NK-92 (cell line): Measurements from ENCODE around the gene IFNG-AS1.

Source experiments
- DNase-seq: peaks from one replicate; lab custom pipeline; 2025; ENCODE audit not compliant: unreplicated experiment; lab: John Stamatoyannopoulos, UW

IFNG-AS1 gene

DNA sequence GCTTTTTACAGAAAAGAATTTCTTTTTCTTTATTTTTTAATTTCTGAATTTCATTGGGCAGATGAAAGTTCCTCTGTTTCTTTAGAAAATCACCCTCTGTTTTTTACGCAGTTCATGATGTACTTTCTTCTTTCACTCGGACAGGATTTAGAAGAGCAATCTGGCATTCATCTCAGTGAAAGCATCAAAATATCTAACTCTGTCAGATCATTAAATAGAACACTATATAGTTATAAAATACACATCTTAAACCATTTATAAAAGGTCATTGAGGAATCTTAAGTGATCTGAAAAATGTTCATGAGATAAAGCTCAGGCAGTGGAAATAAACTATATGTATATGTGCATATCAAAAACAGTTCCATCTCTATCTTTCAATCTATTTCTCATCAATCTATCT lies 3.9 kb downstream of the IFNG-AS1 start:
- DNase-seq, result no peak

DNA sequence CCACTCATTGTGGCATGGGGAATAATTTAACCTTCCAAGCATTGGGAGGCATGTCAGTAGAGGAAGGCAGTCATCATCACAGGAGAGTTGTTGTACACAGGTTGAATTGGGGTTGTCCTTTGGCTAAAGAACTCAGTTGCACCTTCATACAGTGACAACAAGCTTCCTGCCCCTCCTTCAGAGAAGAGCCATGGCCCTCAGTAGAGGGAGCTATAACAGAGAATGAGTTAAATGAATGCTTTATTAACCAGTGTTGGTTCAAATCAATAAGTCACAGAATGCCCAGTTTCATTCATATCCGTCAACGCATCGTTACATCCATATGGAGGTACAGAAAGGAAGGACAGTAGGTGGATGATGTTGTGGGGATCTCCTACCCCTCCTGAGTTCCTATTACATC lies 4.8 kb downstream of the IFNG-AS1 start:
- DNase-seq, result no peak

DNA sequence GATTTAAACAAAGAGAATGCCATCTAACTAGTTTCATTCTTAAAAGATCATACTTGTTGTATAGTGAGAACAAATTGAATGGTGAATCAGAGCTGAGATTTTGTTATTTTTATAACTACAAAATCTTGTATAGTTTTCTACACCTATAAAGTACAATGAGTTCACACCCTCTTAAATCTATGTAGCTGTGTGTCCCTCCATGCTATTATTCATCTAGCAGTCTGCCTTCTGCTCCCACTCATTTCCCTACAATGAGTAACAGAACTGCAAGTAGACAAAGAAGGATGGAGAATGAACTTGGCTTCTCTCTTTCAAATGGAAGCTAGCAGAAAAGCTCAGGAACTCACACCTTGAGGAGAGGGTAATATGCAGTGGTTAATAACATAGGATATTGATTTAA lies 7.1 kb downstream of the IFNG-AS1 start:
- DNase-seq, result no peak

DNA sequence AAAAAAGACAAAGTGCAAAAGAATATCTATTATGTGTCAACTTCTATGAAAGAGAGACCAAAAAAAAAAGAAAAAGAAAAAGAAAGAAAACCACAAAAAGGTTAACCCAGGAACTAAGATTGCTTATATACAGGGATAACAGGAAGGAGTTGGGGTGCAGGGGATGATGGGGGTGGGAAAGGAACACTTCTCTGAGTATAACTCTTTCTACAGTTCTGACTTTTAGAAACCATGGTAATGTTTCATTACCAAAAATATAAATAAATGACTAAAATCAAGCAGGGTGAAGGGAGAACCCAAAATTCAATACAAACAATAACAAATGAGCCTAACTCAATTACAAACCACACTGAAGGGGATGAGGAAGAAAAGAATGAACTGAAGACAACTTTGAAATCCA lies 9.1 kb downstream of the IFNG-AS1 start:
- DNase-seq, result no peak

DNA sequence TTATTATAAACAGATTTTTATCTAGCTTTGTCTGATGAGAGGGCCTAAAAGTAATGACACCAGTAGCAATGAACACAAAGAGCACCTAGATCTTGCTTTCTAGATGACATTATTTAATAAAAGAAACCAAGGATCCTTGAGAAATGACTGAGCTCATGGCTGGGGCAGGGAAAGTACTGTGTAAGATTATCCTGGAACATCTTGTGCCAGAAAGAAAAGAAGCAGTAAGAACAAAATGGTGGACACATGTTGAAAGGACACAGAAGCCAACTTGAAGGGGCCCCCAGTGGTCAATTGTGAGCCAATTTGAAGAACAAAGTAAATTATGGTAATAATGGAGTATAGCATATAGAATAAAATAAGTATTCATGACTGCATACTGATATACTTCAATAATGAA lies 10.0 kb downstream of the IFNG-AS1 start:
- DNase-seq, result no peak

DNA sequence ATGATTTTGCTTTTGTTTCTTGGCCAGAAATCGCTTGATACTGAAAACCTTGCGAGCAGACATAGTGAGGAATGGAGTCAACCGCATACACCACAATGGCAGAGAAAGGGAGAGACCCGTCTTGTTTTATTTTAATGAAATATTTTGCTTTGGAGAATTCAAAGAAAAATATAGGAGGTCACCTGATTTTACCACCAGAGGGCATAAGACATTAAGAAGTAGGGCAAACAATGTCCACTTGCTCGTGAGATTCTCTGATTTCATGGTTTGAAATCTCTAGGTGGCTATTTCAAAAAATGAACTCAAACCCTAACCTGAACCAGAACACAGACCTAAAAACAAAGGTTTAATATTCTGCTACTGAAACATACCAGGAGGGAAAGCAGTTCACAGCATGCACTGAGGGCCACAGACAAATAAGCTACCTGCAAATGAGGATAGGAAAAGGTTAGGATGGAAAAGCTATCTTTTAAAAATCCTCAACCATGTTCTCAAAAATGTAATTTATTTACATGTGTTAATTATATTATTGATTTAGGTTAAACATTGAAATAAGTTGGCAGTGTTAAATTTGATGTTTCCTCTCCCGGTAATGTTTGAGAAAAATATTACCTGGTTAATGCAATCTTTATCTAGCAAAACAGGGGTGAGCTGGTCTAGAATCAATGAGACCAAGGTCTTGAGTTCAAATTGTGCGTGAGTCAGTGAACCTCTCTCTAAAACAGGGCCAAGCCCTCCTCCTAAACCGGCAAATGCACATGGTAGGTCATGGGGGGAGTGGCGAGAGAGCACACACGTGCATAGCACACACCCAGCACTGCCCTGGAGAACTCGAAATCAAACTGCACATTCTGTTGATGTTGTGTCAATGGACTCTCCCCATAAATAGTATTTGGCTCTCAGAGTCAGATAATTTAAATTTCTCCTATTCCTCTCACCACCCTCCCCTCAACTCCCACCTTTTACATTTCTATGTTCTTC lies 12.5 kb downstream of the IFNG-AS1 start:
- DNase-seq, result no peak

DNA sequence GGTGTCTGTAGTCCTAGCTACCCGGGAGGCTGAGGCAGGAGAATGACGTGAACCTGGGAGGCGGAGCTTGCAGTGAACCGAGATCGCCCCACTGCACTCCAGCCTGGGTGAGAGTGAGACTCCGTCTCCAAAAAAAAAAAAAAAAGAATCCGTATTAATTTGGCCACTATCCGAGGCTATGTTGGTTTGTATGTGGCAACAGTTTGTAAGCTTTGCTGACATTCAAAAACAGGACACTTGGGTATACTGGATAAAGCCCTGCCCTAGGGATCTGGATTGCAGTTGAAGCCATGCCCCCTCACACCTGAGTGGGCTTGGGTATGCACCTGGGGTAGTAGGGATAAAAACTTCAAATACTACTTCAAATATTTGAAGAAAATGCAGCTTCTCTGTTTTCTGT lies 14.5 kb downstream of the IFNG-AS1 start:
- DNase-seq, result no peak

DNA sequence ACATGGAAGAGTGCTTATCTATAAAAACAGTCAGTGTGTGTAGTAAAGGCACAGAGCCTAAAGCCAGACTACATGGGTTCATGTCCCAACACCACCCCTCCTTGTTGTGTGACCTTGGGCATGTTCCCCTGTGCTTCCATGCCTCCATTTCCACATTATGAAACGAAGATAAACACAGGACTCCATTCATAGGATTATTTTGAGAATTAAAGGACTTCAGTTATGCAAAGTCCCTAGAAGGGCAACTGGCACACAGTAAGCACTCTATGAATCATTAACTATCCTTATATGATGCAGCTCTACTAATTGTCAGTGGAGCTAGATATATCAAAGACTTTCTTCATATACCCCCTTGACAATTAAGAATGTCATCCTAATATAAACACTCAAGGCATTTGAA lies 17.8 kb downstream of the IFNG-AS1 start:
- no peak for DNase-seq

DNA sequence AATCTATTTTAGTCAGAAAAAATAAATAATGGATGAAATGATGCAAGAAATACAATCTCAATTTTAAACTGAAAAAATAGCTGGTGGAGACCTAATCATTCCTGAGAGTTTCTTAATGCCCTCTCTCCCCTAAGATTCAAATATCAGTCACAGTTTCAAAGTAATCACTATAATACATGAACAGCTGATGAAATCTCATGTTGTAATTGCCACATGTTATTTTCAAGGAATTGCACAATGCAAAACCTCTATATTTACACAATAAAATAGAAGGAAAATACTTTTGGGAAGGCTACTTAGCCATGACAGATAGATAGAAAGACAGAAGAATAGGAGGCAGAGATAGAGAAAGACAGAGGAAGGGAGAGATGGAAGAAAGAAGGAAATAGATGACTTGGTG lies 18.2 kb downstream of the IFNG-AS1 start:
- no peak for DNase-seq

DNA sequence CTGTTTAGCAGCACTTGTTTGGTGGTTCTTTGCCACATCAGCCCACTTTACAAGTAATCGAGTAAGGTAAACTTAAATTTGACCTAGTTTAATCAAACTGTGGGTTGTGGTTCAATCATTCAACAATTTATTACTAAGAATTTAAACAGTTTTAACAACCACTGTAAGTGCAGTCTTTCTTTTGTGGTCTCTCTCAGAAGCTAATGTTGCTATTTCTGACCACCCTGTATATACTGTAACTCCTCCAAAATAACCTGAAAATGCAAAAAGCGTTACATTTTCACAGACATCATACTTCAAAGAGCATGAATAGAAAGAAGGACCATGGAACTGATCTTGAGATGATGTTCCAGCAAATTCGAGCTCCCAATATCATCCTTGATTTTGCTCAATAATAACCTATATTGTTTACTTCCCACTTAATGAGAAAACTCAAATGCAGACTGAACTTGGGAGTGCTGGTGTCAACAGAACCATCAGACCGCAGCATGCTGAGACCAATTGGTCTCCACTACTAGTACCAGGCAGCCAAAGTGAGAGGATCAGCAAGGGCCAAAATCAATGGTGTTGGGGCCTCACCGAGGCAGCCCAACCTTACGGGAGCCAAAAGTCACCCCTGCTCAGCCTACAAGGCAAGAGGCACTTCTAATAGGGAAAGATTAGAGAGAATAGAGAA lies 22.1 kb downstream of the IFNG-AS1 start:
- no peak for DNase-seq

DNA sequence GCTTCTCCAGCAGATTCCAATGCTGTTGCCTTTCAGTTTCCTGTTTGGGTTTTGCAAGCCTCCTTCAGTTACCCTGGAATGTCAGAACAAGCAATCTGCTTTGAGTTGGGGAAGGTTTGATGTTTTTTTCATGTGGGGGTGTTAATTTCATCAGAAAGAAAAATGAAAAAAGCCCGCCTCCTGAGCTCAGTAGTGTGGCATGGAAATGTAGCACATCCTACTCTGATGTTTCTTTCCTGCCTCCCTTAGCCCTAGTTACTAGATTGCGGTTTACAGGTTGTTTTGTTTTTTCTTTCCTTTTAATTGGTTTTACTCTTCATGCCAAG lies 22.6 kb downstream of the IFNG-AS1 start:
- DNase-seq, result no peak

DNA sequence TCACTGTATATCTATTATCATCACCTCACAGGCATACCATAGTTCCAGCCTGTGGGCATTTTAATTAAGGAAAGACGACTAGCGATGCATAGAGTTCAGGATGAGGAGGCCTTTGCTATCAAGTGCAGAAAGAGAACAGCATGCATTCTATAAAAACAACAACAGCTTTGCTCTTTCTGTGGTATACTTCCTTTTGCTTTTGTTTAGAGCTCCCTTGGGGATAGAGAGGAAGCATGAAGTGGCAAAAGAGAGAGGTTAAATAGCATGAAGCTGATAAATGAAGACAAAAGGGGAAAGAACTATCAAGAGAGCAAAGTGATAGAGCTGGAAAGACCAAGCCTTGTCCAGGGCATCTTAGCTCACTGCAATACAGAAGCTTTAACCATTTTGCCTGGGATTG lies 23.5 kb downstream of the IFNG-AS1 start:
- DNase-seq, result no peak

DNA sequence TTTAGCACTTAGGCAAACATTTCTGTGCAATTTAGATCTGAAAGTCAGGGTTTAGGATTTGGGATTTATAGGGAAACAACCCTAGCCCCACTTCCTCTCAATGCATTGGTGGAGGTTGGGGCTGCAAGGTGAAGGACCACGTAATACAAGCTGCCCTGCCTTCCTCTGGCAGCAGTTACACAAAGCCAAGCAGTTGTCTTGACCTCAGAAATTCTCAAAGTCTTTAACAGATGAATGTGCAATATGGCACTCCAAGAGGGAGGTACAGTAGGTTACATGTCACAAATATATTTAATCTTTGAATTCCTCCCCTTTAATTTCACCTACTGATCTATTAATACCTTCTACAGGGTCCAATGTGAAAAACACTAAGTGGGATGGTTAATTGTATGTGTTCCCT lies 23.9 kb downstream of the IFNG-AS1 start:
- no peak for DNase-seq

DNA sequence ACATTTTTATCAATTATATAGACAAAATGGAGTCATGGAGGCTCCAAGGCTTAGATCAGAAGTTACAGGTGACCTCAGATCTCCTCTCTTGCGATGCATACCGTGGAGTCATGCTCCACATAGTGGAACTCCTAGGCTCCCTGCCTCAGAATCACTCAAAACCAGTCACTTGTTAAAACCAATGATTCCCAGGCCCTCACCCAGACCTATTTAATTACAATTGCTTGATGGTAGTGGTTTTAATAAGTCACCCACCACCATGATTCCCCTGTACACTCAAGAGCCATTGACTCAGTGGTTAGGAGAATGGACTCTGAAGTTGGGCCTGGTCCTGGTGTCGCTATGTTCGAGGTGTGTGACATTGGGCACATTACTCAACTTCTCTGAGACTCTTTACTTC lies 26.9 kb downstream of the IFNG-AS1 start:
- DNase-seq, result no peak

DNA sequence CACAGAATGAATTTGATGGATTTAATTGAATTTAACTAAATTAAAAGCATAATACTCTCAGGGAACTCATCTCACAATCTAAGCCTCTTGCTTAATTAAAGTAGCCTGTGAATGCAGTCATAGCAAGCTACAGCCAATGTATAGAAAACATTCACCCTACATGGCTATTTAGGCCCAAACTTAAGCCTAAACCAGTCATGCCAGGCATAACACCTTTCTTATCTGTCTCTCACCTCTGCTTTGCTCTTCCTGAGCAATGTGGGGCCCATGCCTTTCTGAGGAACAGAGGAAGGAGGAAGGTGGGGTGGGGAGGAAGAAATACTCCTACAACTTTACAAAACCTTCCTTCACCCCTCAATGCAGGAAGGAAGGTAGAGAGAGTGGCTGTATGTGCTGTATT lies 29.1 kb downstream of the IFNG-AS1 start:
- DNase-seq, result no peak

DNA sequence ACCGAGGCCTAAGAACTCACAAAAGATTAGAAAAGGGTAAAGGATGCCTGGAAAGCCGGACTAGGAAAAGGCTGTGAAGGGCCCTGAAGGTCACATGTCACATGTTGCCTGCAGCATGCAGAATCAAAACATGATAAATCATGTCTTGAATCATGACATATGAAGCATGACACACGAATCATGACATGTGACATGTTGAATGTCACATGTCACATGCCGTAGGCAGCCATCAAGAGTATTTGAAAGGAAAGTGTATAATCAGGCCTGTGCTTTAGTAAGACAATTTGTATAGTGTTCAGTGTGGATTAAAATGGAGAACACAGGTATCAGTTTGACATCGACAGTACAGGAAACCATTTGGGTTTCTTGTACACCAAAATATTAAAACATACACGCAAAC lies 30.8 kb downstream of the IFNG-AS1 start:
- no peak for DNase-seq

DNA sequence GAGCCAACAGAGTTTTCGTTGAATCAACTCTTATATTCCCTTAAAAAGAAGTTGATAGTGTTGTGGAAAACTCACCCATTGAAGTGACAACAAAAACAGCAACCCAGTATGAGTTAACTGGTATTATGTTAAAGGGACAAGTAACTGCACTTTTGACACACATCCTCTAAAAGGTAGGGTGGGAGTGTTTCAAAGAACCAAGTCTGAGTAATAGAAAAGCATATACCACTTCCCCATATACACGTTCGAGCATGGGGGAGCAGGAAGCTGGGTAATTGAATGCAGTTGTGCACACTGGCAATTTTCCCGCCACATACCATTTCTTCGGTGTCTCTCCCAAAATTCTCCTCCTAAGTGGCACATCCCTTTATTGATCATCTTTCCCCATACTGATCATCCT lies 31.5 kb downstream of the IFNG-AS1 start:
- no peak for DNase-seq

DNA sequence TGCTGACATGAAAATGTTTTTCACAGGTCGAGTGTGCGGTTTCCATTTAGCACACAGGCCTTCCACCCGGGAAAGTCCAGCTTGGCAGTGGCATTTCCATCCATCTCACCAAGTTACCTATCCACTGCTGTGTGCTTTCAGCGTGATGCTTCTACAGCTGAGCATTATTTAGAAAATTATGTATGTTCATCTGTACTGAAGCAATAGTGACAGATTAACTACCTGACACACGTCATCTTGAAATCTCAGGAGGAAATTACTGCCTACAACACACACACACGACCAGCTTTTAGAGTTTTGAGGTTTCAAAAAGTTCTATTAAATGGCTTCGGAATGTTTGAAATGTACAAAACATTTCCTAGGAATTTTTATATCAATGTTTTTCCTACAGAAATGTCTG lies 39.4 kb downstream of the IFNG-AS1 start:
- DNase-seq, result no peak

DNA sequence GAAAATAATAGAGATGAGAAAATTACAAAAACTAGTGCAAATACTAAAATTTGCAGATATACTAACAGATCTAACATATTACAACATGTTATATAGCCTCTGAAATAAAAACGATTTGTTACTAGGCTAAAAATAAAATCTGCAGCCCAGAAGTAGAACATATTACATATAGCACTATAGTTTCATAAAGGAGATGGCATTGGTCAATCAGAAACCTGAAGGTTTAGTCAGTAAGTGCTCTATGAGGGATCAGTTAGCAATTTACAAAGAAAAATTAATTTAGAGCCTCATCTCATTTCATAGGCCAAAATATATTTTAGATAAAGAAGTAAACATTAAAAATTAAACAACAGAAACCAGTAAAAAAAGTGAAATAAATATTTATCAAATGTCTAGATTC lies 41.0 kb downstream of the IFNG-AS1 start:
- no peak for DNase-seq

DNA sequence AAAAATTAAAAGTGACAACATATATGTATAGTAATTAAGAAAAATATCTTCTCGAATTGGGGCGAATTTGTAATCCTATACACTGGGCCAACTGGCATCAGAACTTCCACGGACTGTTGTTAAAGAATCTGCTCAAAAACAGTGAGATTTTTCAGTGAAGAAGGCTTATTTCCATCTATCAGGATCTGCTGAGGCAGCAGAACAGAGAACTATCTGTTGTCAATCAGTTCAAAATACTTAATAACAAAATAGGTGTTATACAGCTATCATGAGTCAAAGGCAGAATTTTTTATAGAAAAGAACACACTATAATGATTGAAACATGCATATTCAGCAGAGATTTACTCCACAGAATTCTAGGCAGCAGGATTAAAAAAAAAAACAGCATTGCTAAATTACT lies 41.9 kb downstream of the IFNG-AS1 start:
- DNase-seq, result no peak

DNA sequence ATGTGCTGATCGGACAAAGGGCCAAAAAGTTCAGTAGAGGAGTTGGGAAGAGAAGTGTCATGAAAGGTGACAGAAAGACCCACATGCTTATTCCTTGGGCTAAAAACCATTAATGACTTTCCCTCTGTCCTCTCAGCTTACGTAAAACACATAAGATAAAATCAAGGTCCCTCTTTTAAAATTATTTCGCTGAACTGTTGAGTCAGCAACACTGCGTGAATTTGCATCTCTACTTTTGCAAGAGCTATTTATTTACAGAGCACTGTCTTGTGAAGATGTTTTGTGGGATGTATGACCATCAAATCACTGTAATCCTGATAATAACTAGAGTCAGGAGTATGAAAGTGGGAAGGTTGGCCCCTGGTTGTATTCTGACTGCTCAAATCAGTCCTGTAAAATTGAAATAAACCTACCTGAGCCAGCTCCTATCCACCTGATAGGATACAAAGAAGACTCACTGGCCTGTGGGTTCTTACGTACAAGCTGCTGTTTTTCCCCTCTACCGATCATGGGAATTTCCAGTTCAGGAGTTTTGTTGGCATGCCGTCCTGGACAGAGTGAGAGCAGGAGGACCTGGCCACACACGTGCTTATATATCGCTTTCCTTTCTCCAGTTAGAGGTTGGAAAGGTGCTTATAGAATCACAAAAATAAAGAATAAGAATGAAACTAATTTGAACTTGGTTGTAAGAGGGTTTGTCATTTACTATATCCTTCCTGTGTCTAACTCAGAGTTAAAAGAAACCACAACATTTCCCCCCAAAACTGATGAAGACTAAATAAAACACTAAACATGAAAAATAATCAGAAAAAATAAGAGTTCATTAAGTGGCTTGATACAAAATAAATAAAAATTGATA lies 42.9 kb downstream of the IFNG-AS1 start:
- no peak for DNase-seq

DNA sequence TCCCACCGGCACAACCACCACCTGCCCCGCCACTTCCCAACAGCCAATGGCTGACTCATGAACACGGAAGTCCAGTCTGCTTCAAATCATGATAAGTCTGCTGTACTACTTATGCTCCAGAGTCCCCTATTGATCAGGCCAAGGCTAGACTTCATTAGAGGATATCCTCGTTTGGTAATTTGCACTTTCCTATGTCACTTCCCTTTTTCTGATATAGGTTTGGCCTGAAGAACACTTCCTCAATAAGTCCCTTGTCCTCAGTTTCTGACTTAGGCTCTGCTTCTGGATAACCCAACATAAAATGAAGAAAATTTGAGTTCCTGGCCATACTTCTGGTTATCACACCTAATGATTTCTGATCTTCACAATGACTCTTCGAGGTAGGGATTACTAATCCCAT lies 45.3 kb downstream of the IFNG-AS1 start:
- no peak for DNase-seq
